Measurements from ENCODE around the gene DOK4. TPM values are rescaled to one million over a fixed set of nuclear protein-coding genes. Genes with fewer than 3 reads are reported as not detected.

The DOK4 gene
- total and polyA plus RNA-seq, 11 donors, result 5.9 to 14.8 (median 7.7) TPM

GRCh38 chr16:57424583-57424982 is 61.7 kb downstream of the DOK4 start:
- H3K4me1 ChIP-seq, result peaks cover 0 to 30% (median 19%) of the 10 kb centered on the region in 12 donors
- no peaks in the 10 kb centered on the region for H3K27me3 ChIP-seq
- peak in 1 of 5 donors; percentile 52 for DNase-seq
- peaks cover 0 to 30% (median 26%) of the 10 kb centered on the region in 9 donors for H3K36me3 ChIP-seq
- H3K4me3 ChIP-seq, result no peak overlapping the region
- WGBS, 4 donors, result 46 to 52% (median 48%) methylated on average over 3 of the region's 3 CpGs
- peak overlapping the region in 2 of 12 donors; percentile 8 to 51 for H3K27ac ChIP-seq
- ATAC-seq, result peak; percentile 44 to 73 (median 56)
- intact Hi-C loops (cut with DNase I), result loop anchor here in 3 of 10 donors (5.0 to 10.0 kb wide), 3 partner anchors 93 to 340 kb away; no protein-coding TSS in a partner anchor
- no peak for TF ChIP-seq POLR2A (IDR thresholded peaks at IDR 0.05)
- TF ChIP-seq, protein P1, sequence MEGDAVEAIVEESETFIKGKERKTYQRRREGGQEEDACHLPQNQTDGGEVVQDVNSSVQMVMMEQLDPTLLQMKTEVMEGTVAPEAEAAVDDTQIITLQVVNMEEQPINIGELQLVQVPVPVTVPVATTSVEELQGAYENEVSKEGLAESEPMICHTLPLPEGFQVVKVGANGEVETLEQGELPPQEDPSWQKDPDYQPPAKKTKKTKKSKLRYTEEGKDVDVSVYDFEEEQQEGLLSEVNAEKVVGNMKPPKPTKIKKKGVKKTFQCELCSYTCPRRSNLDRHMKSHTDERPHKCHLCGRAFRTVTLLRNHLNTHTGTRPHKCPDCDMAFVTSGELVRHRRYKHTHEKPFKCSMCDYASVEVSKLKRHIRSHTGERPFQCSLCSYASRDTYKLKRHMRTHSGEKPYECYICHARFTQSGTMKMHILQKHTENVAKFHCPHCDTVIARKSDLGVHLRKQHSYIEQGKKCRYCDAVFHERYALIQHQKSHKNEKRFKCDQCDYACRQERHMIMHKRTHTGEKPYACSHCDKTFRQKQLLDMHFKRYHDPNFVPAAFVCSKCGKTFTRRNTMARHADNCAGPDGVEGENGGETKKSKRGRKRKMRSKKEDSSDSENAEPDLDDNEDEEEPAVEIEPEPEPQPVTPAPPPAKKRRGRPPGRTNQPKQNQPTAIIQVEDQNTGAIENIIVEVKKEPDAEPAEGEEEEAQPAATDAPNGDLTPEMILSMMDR (IDR thresholded peaks at IDR 0.05), result no peak
- H3K9me3 ChIP-seq, result no peaks in the 10 kb centered on the region

GRCh38 chr16:57423152-57423551 is 63.1 kb downstream of the DOK4 start:
- Histone ChIP-seq H3K4me3 (no peak overlapping the region), H3K36me3 (peaks cover 0 to 17% (median 12%) of the 10 kb centered on the region in 9 donors), H3K4me1 (peaks cover 0 to 44% (median 28%) of the 10 kb centered on the region in 12 donors), H3K27ac (no peak overlapping the region), H3K9me3 (no peaks in the 10 kb centered on the region), H3K27me3 (no peaks in the 10 kb centered on the region)
- no peak for TF ChIP-seq POLR2A (IDR thresholded peaks at IDR 0.05)
- TF ChIP-seq, protein P1 (IDR thresholded peaks at IDR 0.05), result no peak
- DNase-seq, result no peak
- ATAC-seq, result no peak
- intact Hi-C loops (cut with DNase I), result loop anchor here in 3 of 10 donors (5.0 to 10.0 kb wide), 3 partner anchors 94 to 338 kb away; no protein-coding TSS in a partner anchor
- WGBS, 4 donors, result 65 to 81% (median 73%) methylated on average over 2 of the region's 2 CpGs

DNA sequence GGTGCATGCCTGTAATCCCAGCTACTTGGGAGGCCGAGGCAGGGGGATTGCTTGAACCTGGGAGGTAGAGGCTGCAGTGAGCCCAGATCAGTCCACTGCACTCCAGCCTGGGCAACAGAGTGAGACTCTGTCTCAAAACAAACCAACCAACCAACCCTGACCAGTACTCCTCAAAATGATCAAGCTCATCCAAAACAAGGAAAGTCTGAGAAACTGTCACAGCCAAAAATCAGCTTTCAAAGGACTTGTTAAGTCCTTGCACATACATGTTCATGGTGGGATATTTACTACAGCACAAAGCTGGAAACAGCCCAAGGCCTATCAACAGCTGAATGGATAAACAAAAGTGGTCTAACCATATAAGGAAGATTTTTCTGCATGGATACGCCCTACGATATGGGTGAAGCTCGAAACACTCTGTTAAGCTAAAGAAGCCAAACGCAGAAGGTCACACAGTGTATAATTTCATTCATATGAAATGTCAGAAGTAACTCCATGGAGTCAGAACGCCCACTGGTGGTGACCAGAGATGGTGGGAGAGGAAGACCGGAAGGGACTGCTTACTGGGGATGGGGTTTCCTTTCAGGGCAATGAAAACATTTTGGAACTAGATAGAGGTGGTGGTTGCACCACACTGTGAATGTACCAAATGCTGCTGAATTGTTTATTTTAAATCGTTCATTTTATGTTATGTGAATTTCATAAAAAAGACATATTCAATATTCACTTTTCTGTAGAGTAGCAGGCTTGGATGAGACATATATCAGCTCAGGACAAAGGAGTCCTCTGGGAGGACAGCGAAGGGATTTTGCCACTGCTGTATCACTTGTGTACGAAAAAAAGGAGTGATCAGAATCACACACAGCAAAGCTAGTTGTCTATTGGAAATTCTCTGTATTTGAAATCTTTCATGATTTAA is 64.0 kb downstream of the DOK4 start:
- intact Hi-C loops (cut with DNase I), result loop anchor here in 3 of 10 donors (5.0 to 10.0 kb wide), 3 partner anchors 95 to 337 kb away; no protein-coding TSS in a partner anchor
- Histone ChIP-seq H3K36me3 (peaks cover 0 to 12% (median 3%) of the 10 kb centered on the region in 9 donors), H3K4me1 (peaks cover 4 to 52% (median 33%) of the 10 kb centered on the region in 12 donors), H3K4me3 (no peak overlapping the region), H3K27ac (peak overlapping the region in 1 of 12 donors; percentile 39), H3K9me3 (no peaks in the 10 kb centered on the region), H3K27me3 (no peaks in the 10 kb centered on the region)
- DNase-seq (peak in 3 of 5 donors; percentile 43 to 59 (median 46)), ATAC-seq (peak in 3 of 4 donors; percentile 29 to 60 (median 46))
- no peak for TF ChIP-seq POLR2A (IDR thresholded peaks at IDR 0.05)
- TF ChIP-seq, protein P1 (IDR thresholded peaks at IDR 0.05), result peak; percentile 48 to 80 (median 62)
- WGBS, 4 donors, result 26 to 46% (median 36%) methylated on average over 10 of the region's 10 CpGs

Other genes starting within 250 kb of the DOK4 start
- gene ARL2BP, start 241.2 kb downstream of the DOK4 start, total RNA-seq, result 10 to 100 TPM; 43.9 to 68.8 (median 52.1) TPM
- gene ARL2BP, start 241.2 kb downstream of the DOK4 start, polyA plus RNA-seq, result 10 to 100 TPM; 40.3 to 83.5 TPM
- gene PLLP, start 201.8 kb downstream of the DOK4 start, total RNA-seq, result 10 to 100 TPM in 1 of 9 donors, 1 to 10 TPM in 8; 2.0 to 14.8 (median 2.4) TPM
- 10 to 100 TPM in 1 of 2 donors, 1 to 10 TPM in 1; 8.2 to 10.4 TPM for gene PLLP, start 201.8 kb downstream of the DOK4 start, polyA plus RNA-seq
- gene CCL22, start 127.7 kb downstream of the DOK4 start, total RNA-seq, result under 1 TPM in 5 of 9 donors, not detected in 4; 0.10 to 0.24 (median 0.13) TPM
- gene CCL22, start 127.7 kb downstream of the DOK4 start, polyA plus RNA-seq, result under 1 TPM in 1 of 2 donors, not detected in 1; 0.06 TPM
- 10 to 100 TPM in 8 of 9 donors, 1 to 10 TPM in 1; 8.3 to 59.5 (median 15.4) TPM for gene CX3CL1, start 114.0 kb downstream of the DOK4 start, total RNA-seq
- gene CX3CL1, start 114.0 kb downstream of the DOK4 start, polyA plus RNA-seq, result 10 to 100 TPM; 13.7 to 15.5 TPM
- gene CCL17, start 81.7 kb downstream of the DOK4 start, total RNA-seq, result 1 to 10 TPM in 2 of 9 donors, not detected in 7; 1.0 to 4.0 TPM
- gene CCL17, start 81.7 kb downstream of the DOK4 start, polyA plus RNA-seq, result under 1 TPM in 1 of 2 donors, not detected in 1; 0.26 TPM
- gene CIAPIN1, start 39.1 kb downstream of the DOK4 start, total RNA-seq, result 10 to 100 TPM; 41.0 to 73.2 (median 51.7) TPM
- 10 to 100 TPM; 22.4 to 73.2 TPM for gene CIAPIN1, start 39.1 kb downstream of the DOK4 start, polyA plus RNA-seq
- 100 to 1,000 TPM; 126 to 331 (median 191) TPM for gene COQ9, start 39.0 kb downstream of the DOK4 start, total RNA-seq
- 100 to 1,000 TPM; 156 to 436 TPM for gene COQ9, start 39.0 kb downstream of the DOK4 start, polyA plus RNA-seq
- gene POLR2C, start 23.8 kb downstream of the DOK4 start, total RNA-seq, result 10 to 100 TPM; 37.4 to 99.8 (median 48.7) TPM
- 10 to 100 TPM; 19.9 to 69.4 TPM for gene POLR2C, start 23.8 kb downstream of the DOK4 start, polyA plus RNA-seq
- 10 to 100 TPM in 2 of 9 donors, 1 to 10 TPM in 7; 3.3 to 17.0 (median 6.8) TPM for gene CCDC102A, start 50.1 kb upstream of the DOK4 start, total RNA-seq
- 1 to 10 TPM; 4.4 to 8.1 TPM for gene CCDC102A, start 50.1 kb upstream of the DOK4 start, polyA plus RNA-seq
- 1 to 10 TPM in 1 of 9 donors, under 1 TPM in 3, not detected in 5; 0.07 to 1.4 (median 0.11) TPM for gene ADGRG5, start 56.1 kb upstream of the DOK4 start, total RNA-seq
- under 1 TPM in 1 of 2 donors, not detected in 1; 0.04 TPM for gene ADGRG5, start 56.1 kb upstream of the DOK4 start, polyA plus RNA-seq
- 10 to 100 TPM; 15.2 to 65.2 (median 17.5) TPM for gene ADGRG1, start 142.1 kb upstream of the DOK4 start, total RNA-seq
- 10 to 100 TPM; 14.1 to 23.3 TPM for gene ADGRG1, start 142.1 kb upstream of the DOK4 start, polyA plus RNA-seq
- gene ADGRG3, start 181.8 kb upstream of the DOK4 start, total RNA-seq, result 1 to 10 TPM in 1 of 9 donors, under 1 TPM in 8; 0.12 to 1.4 (median 0.53) TPM
- gene ADGRG3, start 181.8 kb upstream of the DOK4 start, polyA plus RNA-seq, result under 1 TPM; 0.15 to 0.61 TPM
- gene DRC7, start 208.3 kb upstream of the DOK4 start, total RNA-seq, result under 1 TPM in 1 of 9 donors, not detected in 8; 0.29 TPM
- gene DRC7, start 208.3 kb upstream of the DOK4 start, polyA plus RNA-seq, result not detected
- 10 to 100 TPM; 10.6 to 20.5 (median 15.3) TPM for gene KATNB1, start 249.3 kb upstream of the DOK4 start, total RNA-seq
- 10 to 100 TPM in 1 of 2 donors, 1 to 10 TPM in 1; 8.0 to 19.1 TPM for gene KATNB1, start 249.3 kb upstream of the DOK4 start, polyA plus RNA-seq

All from heart left ventricle (tissue), 16 donors.